LoVo (cell line): ENCODE measurements around the gene DHRS13.
"Not testable (repeated sequence)": the region's sequence is repeated elsewhere in the genome, so short reads cannot be mapped to it uniquely, and the experiment has no call there.

Experiments
- DNase-seq: peaks from one replicate; pipeline ENCODE4 v3.0.0-alpha.2; 2016; ENCODE audit warnings: low spot score

The DHRS13 gene

GRCh38 chr17:28882154-28882895 lies 20.6 kb downstream of the DHRS13 start:
- no peak for DNase-seq

- DNase-seq, result no peak
These were observed 21.3 kb downstream of the DHRS13 start for GRCh38 chr17:28881533-28882056.

GRCh38 chr17:28880572-28880945 lies 22.3 kb downstream of the DHRS13 start:
- DNase-seq, result no peak

GRCh38 chr17:28879886-28880571 lies 22.9 kb downstream of the DHRS13 start:
- DNase-seq, result no peak

- no peak for DNase-seq
These were observed 23.9 kb downstream of the DHRS13 start for GRCh38 chr17:28878981-28879380.

- DNase-seq, result no peak
These were observed 24.5 kb downstream of the DHRS13 start for GRCh38 chr17:28878158-28878910.

GRCh38 chr17:28877150-28877711 lies 25.6 kb downstream of the DHRS13 start:
- DNase-seq, result not testable (repeated sequence)

- DNase-seq, result no peak
These were observed 26.9 kb downstream of the DHRS13 start for GRCh38 chr17:28875848-28876550.

- no peak for DNase-seq
These were observed 28.1 kb downstream of the DHRS13 start for GRCh38 chr17:28874750-28875149.

GRCh38 chr17:28873839-28874238 lies 29.0 kb downstream of the DHRS13 start:
- DNase-seq, result no peak

GRCh38 chr17:28871056-28871579 lies 31.8 kb downstream of the DHRS13 start:
- no peak for DNase-seq

- DNase-seq, result no peak
These were observed 35.6 kb downstream of the DHRS13 start for GRCh38 chr17:28867276-28867675.

GRCh38 chr17:28865946-28866752 lies 36.7 kb downstream of the DHRS13 start:
- DNase-seq, result no peak

- DNase-seq, result peak; percentile 55
These were observed 37.7 kb downstream of the DHRS13 start for GRCh38 chr17:28864991-28865849.

- no peak for DNase-seq
These were observed 38.9 kb downstream of the DHRS13 start for GRCh38 chr17:28863953-28864352.

GRCh38 chr17:28862561-28862960 lies 40.3 kb downstream of the DHRS13 start:
- DNase-seq, result no peak

GRCh38 chr17:28861393-28862203 lies 41.3 kb downstream of the DHRS13 start:
- DNase-seq, result no peak

- DNase-seq, result no peak
These were observed 42.5 kb downstream of the DHRS13 start for GRCh38 chr17:28860363-28860808.
